ENCODE data around the gene DNAJC24. TPM values are rescaled to one million over a fixed set of nuclear protein-coding genes. Genes with fewer than 3 reads are reported as not detected.

Gene DNAJC24
- total RNA-seq, 1 donor from 2014 or later = 8.9 TPM

- ATAC-seq (no peak), DNase-seq (ENCODE audit: low spot score) (no peak)
Measured at GRCh38 chr11:31480930-31481329, 111.3 kb downstream of the DNAJC24 start.

Other genes starting within 250 kb of the DNAJC24 start
- 2.6 TPM for gene DCDC1, start 121 bp upstream of the DNAJC24 start, total RNA-seq
- 11.4 TPM for gene IMMP1L, start 139.8 kb downstream of the DNAJC24 start, total RNA-seq
- gene ELP4, start 139.9 kb downstream of the DNAJC24 start, total RNA-seq = 7.4 TPM